OCI-LY3 (cell line): ENCODE results near the gene CDKN2B.

Source experiments
- H2AFZ ChIP-seq: fragments of 200-600, 300-600 bp; shearing (Covaris generic); 2 replicates; pipeline ENCODE4 v1.6.0; 2014; ENCODE audit warnings: antibody characterized with exemption, low read depth, low read length
- H3K27ac ChIP-seq: fragments of 200-600, 300-600 bp; sonication (generic); 2 replicates; pipeline ENCODE4 v1.5.1; 2014; ENCODE audit warnings: mild to moderate bottlenecking, low read length, moderate library complexity, mixed read lengths
- H3K27me3 ChIP-seq: fragments of 200-600, 300-600 bp; sonication (generic); 2 replicates; pipeline ENCODE4 v1.6.1; 2014; ENCODE audit warnings: low read depth, low read length, mixed read lengths
- H3K36me3 ChIP-seq: fragments of 200-600, 300-600 bp; sonication (generic); replicated peaks from 2 replicates; pipeline ENCODE3; 2014; ENCODE audit warnings: low read depth, low read length, mixed read lengths
- H3K4me1 ChIP-seq: fragments of 300-600, 200-600 bp; sonication (generic); 2 replicates; pipeline ENCODE4 v1.6.1; 2014; ENCODE audit warnings: low read length, mixed read lengths
- H3K4me2 ChIP-seq: fragments of 200-600, 300-600 bp; sonication (generic); 2 replicates; pipeline ENCODE4 v1.6.1; 2014; ENCODE audit warnings: low read length, mixed read lengths
- H3K4me3 ChIP-seq: fragments of 300-600, 200-600 bp; sonication (generic); 2 replicates; pipeline ENCODE4 v1.5.1; 2014; ENCODE audit warnings: antibody characterized with exemption, mild to moderate bottlenecking, low read length, moderate library complexity
- H3K79me2 ChIP-seq: fragments of 300-600, 200-600 bp; shearing (Covaris generic); 2 replicates; pipeline ENCODE4 v1.6.1; 2014; ENCODE audit warnings: mild to moderate bottlenecking, low read length, mixed read lengths
- H3K9ac ChIP-seq: fragments of 300-600, 200-600 bp; shearing (Covaris generic); 2 replicates; pipeline ENCODE4 v1.6.0; 2014; ENCODE audit warnings: mild to moderate bottlenecking, low read length, moderate library complexity
- H3K9me3 ChIP-seq: fragments of 200-600, 300-600 bp; shearing (Covaris generic); 2 replicates; pipeline ENCODE4 v1.6.1; 2014; ENCODE audit warnings: low read length, mixed read lengths; ENCODE audit not compliant: insufficient read depth
- H4K20me1 ChIP-seq: fragments of 200-600, 300-600 bp; sonication (generic); 2 replicates; pipeline ENCODE4 v1.6.1; 2016; ENCODE audit warnings: low read length, mixed read lengths; ENCODE audit not compliant: insufficient read depth
- CTCF ChIP-seq: fragments of 200-600, 300-600 bp; sonication (generic); IDR thresholded peaks from 2 replicates; pipeline ENCODE4 v1.5.1; 2014; ENCODE audit warnings: antibody characterized with exemption, low read length, low read depth
- EZH2phosphoT487 ChIP-seq: fragments of 200-600 bp; shearing (Covaris generic); IDR thresholded peaks from 2 replicates; pipeline ENCODE4 v1.6.1; 2018; ENCODE audit warnings: antibody characterized with exemption, mixed run types, low read depth

CDKN2B gene

DNA sequence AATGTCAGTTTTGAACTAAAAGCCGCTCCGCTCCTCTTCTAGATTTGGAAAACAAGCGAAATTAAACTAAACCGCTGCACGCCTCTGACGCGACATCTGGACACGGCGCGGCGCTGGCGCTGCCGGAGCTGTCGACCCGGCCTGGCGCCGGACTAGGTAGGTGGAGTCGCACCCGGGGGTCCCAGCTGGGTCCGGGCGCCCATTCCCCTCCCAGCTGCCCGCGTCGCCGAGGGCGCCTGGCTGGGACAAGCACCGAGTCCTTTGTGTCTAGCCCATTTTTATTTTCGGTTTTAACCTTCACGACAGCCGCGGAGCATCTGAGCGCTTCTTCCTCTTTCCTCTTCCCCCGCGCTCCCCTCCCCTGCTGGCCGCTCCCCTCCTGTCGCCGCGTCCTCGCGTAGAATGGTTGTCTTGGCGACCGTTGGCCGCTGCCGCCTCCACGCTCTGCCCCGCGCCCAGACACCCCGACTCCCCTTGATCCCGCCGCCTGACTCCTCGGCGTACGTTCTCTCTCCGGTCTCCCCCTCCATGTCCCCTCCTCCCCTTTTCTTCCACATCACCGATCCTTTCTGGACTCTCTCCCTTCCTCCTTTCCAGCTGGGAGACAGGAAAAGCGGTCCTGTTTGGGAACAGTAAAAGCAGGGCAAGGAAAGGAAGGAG is 14.0 kb downstream of the CDKN2B start:
- no peaks in the 10 kb centered on the region for H3K36me3 ChIP-seq
- TF ChIP-seq CTCF (no peak), EZH2phosphoT487 (no peak)
- no peaks in the 10 kb centered on the region for H4K20me1 ChIP-seq
- H3K27me3 ChIP-seq = no peaks in the 10 kb centered on the region
- H3K4me2 ChIP-seq = no peak overlapping the region
- no peaks in the 10 kb centered on the region for H3K79me2 ChIP-seq
- H3K4me3 ChIP-seq = no peak overlapping the region
- no peak overlapping the region for H3K9ac ChIP-seq
- H3K4me1 ChIP-seq = no peaks in the 10 kb centered on the region
- H3K9me3 ChIP-seq = no peaks in the 10 kb centered on the region
- no peak overlapping the region for H3K27ac ChIP-seq
- no peak overlapping the region for H2AFZ ChIP-seq

DNA sequence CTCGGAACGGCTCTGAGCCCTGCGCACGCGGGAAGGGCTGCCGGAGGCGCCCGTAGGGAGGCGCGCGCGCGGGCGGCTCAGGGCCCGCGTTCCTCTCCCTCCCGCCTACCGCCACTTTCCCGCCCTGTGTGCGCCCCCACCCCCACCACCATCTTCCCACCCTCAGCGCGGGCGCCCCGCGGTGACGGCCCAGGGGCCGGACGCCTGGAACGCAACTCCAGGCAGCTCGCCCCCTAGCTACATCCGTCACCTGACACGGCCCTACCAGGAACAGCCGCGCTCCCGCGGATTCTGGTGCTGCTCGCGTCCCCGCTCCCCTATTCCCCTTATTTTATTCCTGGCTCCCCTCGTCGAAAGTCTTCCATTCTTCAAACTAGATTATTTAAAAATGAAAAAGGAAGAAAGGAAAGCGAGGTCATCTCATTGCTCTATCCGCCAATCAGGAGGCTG is 14.5 kb downstream of the CDKN2B start, which contains the start of gene CDKN2B-AS1:
TSS of gene CDKN2B-AS1 (plus strand) at position 236 of the 450 bp plus-strand sequence.
- no peaks in the 10 kb centered on the region for H4K20me1 ChIP-seq
- no peaks in the 10 kb centered on the region for H3K36me3 ChIP-seq
- H3K9me3 ChIP-seq = no peaks in the 10 kb centered on the region
- H3K4me1 ChIP-seq = no peaks in the 10 kb centered on the region
- no peak within 1 kb of the TSS for H2AFZ ChIP-seq
- H3K9ac ChIP-seq = no peak within 1 kb of the TSS
- no peaks in the 10 kb centered on the region for H3K27me3 ChIP-seq
- no peak within 1 kb of the TSS for H3K27ac ChIP-seq
- no peak within 1 kb of the TSS for H3K4me2 ChIP-seq
- TF ChIP-seq EZH2phosphoT487 (no peak), CTCF (no peak)
- no peaks in the 10 kb centered on the region for H3K79me2 ChIP-seq
- H3K4me3 ChIP-seq = no peak within 1 kb of the TSS

GRCh38 chr9:21993893-21994555 is 15.1 kb downstream of the CDKN2B start, which contains the start of gene CDKN2A:
CDKN2A (minus strand) TSS chr9:21994392.
- no peak within 1 kb of the TSS for H3K9ac ChIP-seq
- H3K4me2 ChIP-seq = no peak within 1 kb of the TSS
- no peaks in the 10 kb centered on the region for H3K4me1 ChIP-seq
- H3K9me3 ChIP-seq = no peaks in the 10 kb centered on the region
- H3K27me3 ChIP-seq = no peaks in the 10 kb centered on the region
- no peak within 1 kb of the TSS for H2AFZ ChIP-seq
- no peak within 1 kb of the TSS for H3K27ac ChIP-seq
- H3K36me3 ChIP-seq = no peaks in the 10 kb centered on the region
- TF ChIP-seq CTCF = no peak
- no peak for TF ChIP-seq EZH2phosphoT487
- no peaks in the 10 kb centered on the region for H3K79me2 ChIP-seq
- H3K4me3 ChIP-seq = no peak within 1 kb of the TSS
- H4K20me1 ChIP-seq = no peaks in the 10 kb centered on the region

- Histone ChIP-seq H3K36me3 (no peaks in the 10 kb centered on the region), H3K79me2 (no peaks in the 10 kb centered on the region), H3K9ac (no peak overlapping the region), H4K20me1 (no peaks in the 10 kb centered on the region), H3K27me3 (no peaks in the 10 kb centered on the region), H3K4me3 (no peak overlapping the region), H3K4me1 (no peaks in the 10 kb centered on the region), H3K4me2 (no peak overlapping the region), H3K9me3 (no peaks in the 10 kb centered on the region), H3K27ac (no peak overlapping the region), H2AFZ (no peak overlapping the region)
- TF ChIP-seq CTCF (no peak), EZH2phosphoT487 (no peak)
These were observed 16.1 kb downstream of the CDKN2B start for GRCh38 chr9:21993007-21993406.
